ENCODE results near the gene CREB3L4.

GRCh38 chr1:153963030-153963849 is 4.5 kb upstream of the CREB3L4 start, which contains the start of gene SLC39A1:
- peak in 1 of 2 donors; percentile 62 for TF ChIP-seq POLR2A (IDR thresholded peaks at IDR 0.05)
- peak in 1 of 12 donors; percentile 9 for TF ChIP-seq CTCF (IDR thresholded peaks at IDR 0.05)
